Measurements from ENCODE around the gene DDX31.
A peak's percentile ranks its signal among the peaks of the same experiment; 100 is the strongest.

Gene DDX31

DNA sequence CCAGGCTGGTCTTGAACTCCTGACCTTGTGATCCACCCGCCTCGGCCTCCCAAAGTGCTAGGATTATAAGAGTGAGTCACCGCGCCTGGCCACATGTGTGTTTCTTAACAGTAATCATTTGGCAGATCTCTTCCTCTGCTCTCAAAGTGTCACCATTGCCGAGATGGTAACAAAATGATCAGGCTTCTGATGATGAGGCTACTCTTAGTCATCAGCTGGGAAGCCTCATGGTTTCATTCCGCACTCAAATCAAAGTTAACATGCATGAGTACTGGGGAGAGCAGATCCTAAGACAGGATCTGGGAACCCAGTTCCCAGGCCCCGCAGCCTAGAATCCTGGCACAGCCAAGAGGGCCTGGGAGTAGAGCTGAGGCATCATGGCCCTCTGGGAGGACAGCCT lies 60.0 kb downstream of the DDX31 start:
- no peak for TF ChIP-seq POLR2A (IDR thresholded peaks at IDR 0.05; ENCODE audit: low read depth, low read length)
- peak; percentile 96 for FAIRE-seq
- DNase-seq (ENCODE audit: insufficient read length, low spot score): peak; percentile 96

- no peak for TF ChIP-seq POLR2A (IDR thresholded peaks at IDR 0.05; ENCODE audit: low read depth, low read length)
- FAIRE-seq: no peak
- no peak for DNase-seq (ENCODE audit: insufficient read length, low spot score)
Measured at GRCh38 chr9:132609184-132609583, 60.6 kb downstream of the DDX31 start.

DNA sequence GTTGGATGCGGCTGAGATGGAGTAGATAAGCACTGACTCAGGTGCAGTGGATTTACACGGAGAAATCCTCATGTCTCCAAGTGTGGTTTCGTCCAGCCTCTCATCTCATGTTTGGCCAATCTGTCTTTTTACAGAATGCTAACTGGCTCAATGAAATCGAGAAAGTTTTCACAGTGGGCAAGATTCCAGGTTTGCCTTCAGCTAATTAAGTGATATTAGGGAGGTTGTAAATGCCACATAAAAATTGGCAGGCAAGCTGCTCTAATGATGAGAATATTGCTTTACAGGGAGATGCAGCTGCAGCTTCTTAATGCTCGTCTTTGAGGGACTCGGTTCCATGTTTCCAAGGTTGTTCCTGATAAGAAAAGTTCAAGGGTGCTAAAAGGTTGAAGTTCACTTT lies 63.7 kb downstream of the DDX31 start:
- no peak for TF ChIP-seq POLR2A (IDR thresholded peaks at IDR 0.05; ENCODE audit: low read depth, low read length)
- FAIRE-seq: no peak
- no peak for DNase-seq (ENCODE audit: insufficient read length, low spot score)

- no peak for FAIRE-seq
- TF ChIP-seq POLR2A (IDR thresholded peaks at IDR 0.05; ENCODE audit: low read depth, low read length): no peak
- no peak for DNase-seq (ENCODE audit: insufficient read length, low spot score)
Measured at GRCh38 chr9:132605387-132605786, 64.4 kb downstream of the DDX31 start.

DNA sequence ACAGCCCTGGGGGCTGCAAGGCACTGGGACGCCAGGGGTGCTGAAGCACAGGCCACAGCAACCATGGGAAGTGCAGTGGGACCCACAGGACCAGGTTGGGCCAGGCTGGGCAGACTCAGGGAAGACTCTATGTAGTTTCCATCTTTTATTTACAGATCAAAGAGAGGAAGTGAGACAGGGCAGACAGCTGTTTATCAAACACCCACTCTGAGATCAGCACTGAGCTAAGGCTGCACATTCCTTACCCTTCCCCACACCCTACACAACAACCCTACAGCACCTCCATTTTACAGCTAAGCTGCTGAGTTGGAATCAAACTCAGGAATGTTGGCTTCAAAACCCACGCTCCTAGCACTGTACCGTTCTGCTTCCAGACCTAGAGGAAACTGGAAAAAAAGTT lies 67.6 kb downstream of the DDX31 start:
- DNase-seq (ENCODE audit: insufficient read length, low spot score) (no peak), FAIRE-seq (no peak)
- no peak for TF ChIP-seq POLR2A (IDR thresholded peaks at IDR 0.05; ENCODE audit: low read depth, low read length)

- no peak for DNase-seq (ENCODE audit: insufficient read length, low spot score)
- no peak for TF ChIP-seq POLR2A (IDR thresholded peaks at IDR 0.05; ENCODE audit: low read depth, low read length)
- no peak for FAIRE-seq
Measured at GRCh38 chr9:132600326-132600984, 69.3 kb downstream of the DDX31 start.

- no peak for TF ChIP-seq POLR2A (IDR thresholded peaks at IDR 0.05; ENCODE audit: low read depth, low read length)
- FAIRE-seq: no peak
- DNase-seq (ENCODE audit: insufficient read length, low spot score): no peak
Measured at GRCh38 chr9:132597073-132597775, 72.6 kb downstream of the DDX31 start.

DNA sequence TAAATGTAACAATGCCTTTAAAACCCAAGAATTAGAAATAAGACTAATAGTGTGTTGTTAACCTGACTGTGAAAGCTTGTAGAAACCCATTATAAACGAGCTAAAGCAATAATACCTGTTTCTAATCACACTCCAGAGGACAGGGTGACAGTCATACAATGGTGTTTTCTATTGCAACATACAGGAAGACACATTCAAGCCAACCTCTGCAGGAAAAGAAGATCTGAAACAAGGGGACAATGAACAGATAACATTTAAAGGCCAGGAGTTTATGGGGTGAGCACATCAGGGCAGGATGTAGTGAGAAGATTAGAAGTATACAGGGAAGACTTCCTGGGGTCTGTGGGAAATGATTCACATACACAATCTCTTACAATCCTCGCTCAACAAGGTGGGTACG lies 73.6 kb downstream of the DDX31 start:
- DNase-seq (ENCODE audit: insufficient read length, low spot score) (no peak), FAIRE-seq (no peak)
- no peak for TF ChIP-seq POLR2A (IDR thresholded peaks at IDR 0.05; ENCODE audit: low read depth, low read length)

GRCh38 chr9:132595319-132595718 lies 74.5 kb downstream of the DDX31 start:
- DNase-seq (ENCODE audit: insufficient read length, low spot score) (no peak), FAIRE-seq (no peak)
- TF ChIP-seq POLR2A (IDR thresholded peaks at IDR 0.05; ENCODE audit: low read depth, low read length): no peak

DNA sequence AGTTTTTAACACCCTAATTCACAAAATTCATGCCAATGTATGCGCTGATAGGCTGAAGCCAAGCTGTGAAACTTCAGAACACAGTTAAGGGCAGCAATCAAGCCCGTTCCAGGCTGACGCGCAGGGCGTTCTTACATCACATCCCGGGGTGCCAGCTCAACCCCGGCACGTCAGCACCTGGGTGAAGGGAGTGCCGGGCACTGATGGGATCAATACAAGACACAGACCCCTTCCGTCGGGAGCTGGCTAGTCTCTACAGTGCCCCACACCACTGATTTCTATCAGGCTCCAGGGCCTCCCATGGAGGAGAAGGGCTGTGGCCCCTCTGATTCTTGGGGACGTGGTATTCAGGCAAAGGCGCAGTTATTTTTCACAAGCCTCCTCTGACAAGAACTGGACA lies 75.4 kb downstream of the DDX31 start:
- TF ChIP-seq POLR2A (IDR thresholded peaks at IDR 0.05; ENCODE audit: low read depth, low read length): no peak
- FAIRE-seq: no peak
- DNase-seq (ENCODE audit: insufficient read length, low spot score): no peak

DNA sequence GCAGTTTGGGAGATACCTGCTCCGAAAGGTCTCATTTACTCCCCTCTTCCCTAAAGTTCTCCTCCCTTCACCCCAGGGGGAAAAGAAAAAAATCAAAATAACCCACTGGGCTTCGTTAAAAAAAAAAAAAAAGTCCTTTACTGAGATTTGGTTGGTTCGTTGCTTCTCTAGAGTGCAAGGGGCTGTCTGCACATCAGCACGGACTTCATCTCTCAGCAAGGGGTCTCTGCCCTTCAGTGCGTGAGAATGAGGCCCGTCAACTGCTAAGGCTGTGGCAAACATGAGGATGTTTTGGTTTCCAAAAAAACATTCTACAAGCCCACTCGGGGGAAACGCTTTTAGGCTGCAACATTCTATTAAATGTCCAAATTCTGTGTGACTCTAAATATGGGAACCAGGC lies 77.3 kb downstream of the DDX31 start:
- TF ChIP-seq POLR2A (IDR thresholded peaks at IDR 0.05; ENCODE audit: low read depth, low read length): no peak
- DNase-seq (ENCODE audit: insufficient read length, low spot score) (no peak), FAIRE-seq (no peak)

GRCh38 chr9:132591751-132592314 lies 78.0 kb downstream of the DDX31 start:
- DNase-seq (ENCODE audit: insufficient read length, low spot score) (no peak), FAIRE-seq (no peak)
- TF ChIP-seq POLR2A (IDR thresholded peaks at IDR 0.05; ENCODE audit: low read depth, low read length): no peak

- no peak for DNase-seq (ENCODE audit: insufficient read length, low spot score)
Measured at GRCh38 chr9:132591244-132591643, 78.5 kb downstream of the DDX31 start.

DNA sequence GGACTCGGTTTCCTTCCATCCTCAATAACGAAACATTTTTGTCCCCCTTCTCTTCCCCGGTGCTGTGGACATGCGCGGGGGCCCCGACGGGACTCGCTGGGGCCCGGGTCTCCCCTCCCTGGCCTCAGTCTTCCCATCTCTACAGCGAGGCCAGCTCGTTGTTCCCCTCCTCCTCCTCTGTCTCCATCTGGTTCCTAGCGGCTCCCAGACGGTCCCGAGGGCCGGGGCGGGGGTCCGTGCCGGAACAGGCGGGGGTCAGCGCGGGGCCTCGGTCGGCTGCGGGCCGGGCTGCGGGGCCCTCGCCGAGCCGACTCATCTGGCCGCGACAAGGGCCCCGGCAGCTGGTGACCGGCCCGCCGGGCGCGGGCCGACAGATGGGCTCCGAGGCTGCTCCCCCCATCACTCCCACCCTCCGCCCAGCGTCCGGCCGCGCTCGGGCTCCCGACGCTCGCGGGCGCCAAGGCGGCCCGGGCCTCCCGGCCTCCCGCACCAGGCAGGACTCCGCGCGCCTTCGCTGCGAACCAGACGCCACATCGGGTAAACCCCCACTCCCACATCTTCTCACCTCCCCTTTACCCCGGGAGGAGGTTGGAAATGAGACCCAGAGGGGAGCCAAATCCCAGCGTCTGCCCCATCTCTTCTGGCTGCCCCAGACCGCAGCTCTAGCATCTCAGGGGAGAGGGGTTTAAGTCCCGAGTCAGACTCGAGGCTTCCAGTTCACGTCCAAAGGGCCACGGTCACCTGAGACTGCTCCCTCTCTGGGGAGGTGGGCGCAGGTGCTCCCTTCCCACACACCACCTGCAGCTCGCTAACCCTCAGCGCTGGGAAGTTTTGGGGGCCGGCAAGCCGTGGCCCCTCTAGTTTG lies 79.2 kb downstream of the DDX31 start:
- no peak for DNase-seq (ENCODE audit: insufficient read length, low spot score)
- TF ChIP-seq POLR2A (IDR thresholded peaks at IDR 0.05; ENCODE audit: low read depth, low read length): no peak
- no peak for FAIRE-seq

More at GRCh38 chr9:132591244-132591643, 78.5 kb downstream of the DDX31 start:
- TF ChIP-seq POLR2A (IDR thresholded peaks at IDR 0.05; ENCODE audit: low read depth, low read length): no peak
- FAIRE-seq: no peak
